K562 (cell line): ENCODE measurements around the gene TXNRD2. TPM values are rescaled to one million over a fixed set of nuclear protein-coding genes. Genes with fewer than 3 reads are reported as not detected.

Source experiments
- ATAC-seq: fragments of 200-7000 bp; cut with Tn5 transposase; 3 replicates; pipeline ENCODE4 v1.9.1; 2020; ENCODE audit warnings: moderate library complexity
- BruUV-seq: library from RNA; stranded (reverse); fragments of 400-500 nt; replicated peaks from 2 replicates; lab custom pipeline; 2021; lab: Mats Ljungman, UMichigan
- CTCF ChIA-PET: fragments of 300-600 bp; formaldehyde crosslinking; extraction: SDS; loops from one replicate; lab custom pipeline; 2021; ENCODE audit warnings: low intra/inter-chr PET ratio; lab: Yijun Ruan, JAX
- POLR2A ChIA-PET: fragments of 300-600, 350-650 bp; sonication (Branson Sonifier 250); formaldehyde crosslinking; extraction: SDS; loops from one replicate; lab custom pipeline; 2021; ENCODE audit warnings: antibody characterized with exemption, inconsistent platforms; lab: Yijun Ruan, JAX
- DNase-seq, 4 experiments: peaks; one replicate each; pipeline versions ENCODE4 v3.0.0 to v3.0.0-alpha.2; 2011 to 2018; ENCODE audit warnings: low spot score in 3 of 4, mixed read lengths in 3 of 4; ENCODE audit errors: extremely low read depth in 1 of 4
- FAIRE-seq: peaks from 2 replicates; lab custom pipeline; 2011; peaks lifted over from hg19 to GRCh38; lab: Jason Lieb, UNC
- H2AFZ ChIP-seq: 2 replicates; pipeline ENCODE4 v1.6.0; 2011; ENCODE audit warnings: low read depth, low read length, control low read depth, inconsistent platforms
- H3K27ac ChIP-seq: fragments of 200-600 bp; 3 replicates; pipeline ENCODE4 v1.8.0; 2011; ENCODE audit warnings: low read depth, mild to moderate bottlenecking, control low read depth, inconsistent platforms, low read length, moderate library complexity, mixed read lengths; ENCODE audit errors: extremely low read depth
- H3K27me3 ChIP-seq, 2 experiments: fragments of 300-600 bp in 1 of 2; 2 replicates in 1 of 2; 3 replicates in 1 of 2; pipeline versions ENCODE4 v1.6.0 to v1.8.0; 2011; ENCODE audit warnings: inconsistent platforms in 2 of 2, low read length in 2 of 2, mild to moderate bottlenecking in 1 of 2, mixed read lengths in 1 of 2, moderate library complexity in 1 of 2; ENCODE audit not compliant: control insufficient read depth in 2 of 2, insufficient read depth in 2 of 2
- H3K36me3 ChIP-seq: fragments of 300-600 bp; 3 replicates; pipeline ENCODE4 v1.8.0; 2011; ENCODE audit warnings: mild to moderate bottlenecking, low read length, inconsistent platforms; ENCODE audit not compliant: control insufficient read depth, insufficient read depth
- H3K4me1 ChIP-seq, 2 experiments: fragments of 200-600 bp in 1 of 2; replicated peaks in 1 of 2; 2 replicates in 1 of 2; 3 replicates in 1 of 2; pipeline versions ENCODE4 v1.5.1 to v1.8.0; 2011; ENCODE audit warnings: inconsistent platforms in 2 of 2, low read length in 2 of 2, mild to moderate bottlenecking in 1 of 2, mixed read lengths in 1 of 2, moderate library complexity in 1 of 2; ENCODE audit not compliant: control insufficient read depth in 2 of 2, insufficient read depth in 2 of 2
- H3K4me2 ChIP-seq: 2 replicates; pipeline ENCODE4 v1.6.1; 2011; ENCODE audit warnings: low read length, control low read depth, inconsistent platforms, mixed read lengths; ENCODE audit not compliant: insufficient read depth
- H3K4me3 ChIP-seq: fragments of 200-600 bp; sonication (generic), shearing (Covaris generic); 2 replicates; pipeline ENCODE4 v1.5.1; 2016; ENCODE audit warnings: control low read depth, inconsistent platforms
- H3K79me2 ChIP-seq: fragments of 200-600 bp; 3 replicates; pipeline ENCODE4 v1.8.0; 2011; ENCODE audit warnings: low read length, inconsistent platforms; ENCODE audit not compliant: control insufficient read depth, insufficient read depth
- H3K9ac ChIP-seq, 2 experiments: 2 replicates each; pipeline versions ENCODE4 v1.6.0 to v1.6.1; 2011; ENCODE audit warnings: low read depth in 2 of 2, low read length in 2 of 2, control low read depth in 1 of 2, inconsistent platforms in 1 of 2, mild to moderate bottlenecking in 1 of 2, mixed read lengths in 1 of 2; ENCODE audit not compliant: insufficient read depth in 1 of 2
- H3K9me1 ChIP-seq: one replicate; pipeline ENCODE4 v1.6.0; 2011; ENCODE audit warnings: inconsistent platforms, mild to moderate bottlenecking, low read length, moderate library complexity; ENCODE audit not compliant: control insufficient read depth, insufficient read depth
- H3K9me3 ChIP-seq: replicated peaks from 2 replicates; pipeline ENCODE4 v1.5.1; 2011; ENCODE audit warnings: low read depth, low read length, inconsistent platforms; ENCODE audit not compliant: control insufficient read depth, insufficient read depth
- H4K20me1 ChIP-seq: replicated peaks from 2 replicates; pipeline ENCODE4 v1.6.1; 2011; ENCODE audit warnings: low read length, inconsistent platforms, mixed read lengths; ENCODE audit not compliant: control insufficient read depth, insufficient read depth
- BCOR ChIP-seq: fragments of 450-650 bp; IDR thresholded peaks from 2 replicates; pipeline ENCODE4 v1.6.1; 2016
- KAT8 ChIP-seq: fragments of 450-650 bp; IDR thresholded peaks from 2 replicates; pipeline ENCODE4 v1.6.1; 2016; ENCODE audit warnings: low read depth, mild to moderate bottlenecking
- KDM1A ChIP-seq, 2 experiments: fragments of 450-650 bp; IDR thresholded peaks; 2 replicates each; pipeline ENCODE4 v1.6.1; 2016; ENCODE audit warnings: mild to moderate bottlenecking in 2 of 2
- RBM25 ChIP-seq: fragments of 200-400 bp; formaldehyde crosslinking; IDR thresholded peaks from 2 replicates; pipeline ENCODE4 v1.6.1; 2018; ENCODE audit warnings: low read length, low read depth, moderate library complexity; ENCODE audit not compliant: severe bottlenecking
- TSC22D4 ChIP-seq: fragments of 450-650 bp; IDR thresholded peaks from 2 replicates; pipeline ENCODE4 v1.6.1; 2016; ENCODE audit warnings: missing genetic modification characterization, missing biosample characterization, control low read depth
- ZC3H4 ChIP-seq: sonication (generic); formaldehyde crosslinking; IDR thresholded peaks from 2 replicates; pipeline ENCODE4 v1.9.0; 2021; ENCODE audit warnings: missing genetic modification reagents, borderline replicate concordance
- ZNF121 ChIP-seq: sonication (generic); formaldehyde crosslinking; conservative IDR thresholded peaks from 2 replicates; pipeline ENCODE4 v1.8.0; 2022; ENCODE audit warnings: missing genetic modification reagents
- ZNF217 ChIP-seq: sonication (generic); formaldehyde crosslinking; IDR thresholded peaks from 2 replicates; pipeline ENCODE4 v1.8.0; 2022; ENCODE audit warnings: mild to moderate bottlenecking, missing genetic modification reagents
- ZNF239 ChIP-seq: fragments of 250-450 bp; sonication (Bioruptor Pico); IDR thresholded peaks from 2 replicates; pipeline ENCODE4 v1.4.0; 2020; ENCODE audit warnings: mild to moderate bottlenecking
- WGBS: fragments of 100-300 bp; shearing (Covaris generic); methylation state at CpG from one replicate; pipeline ENCODE4 v1.1.6; 2016; ENCODE audit warnings: low coverage, mixed read lengths; ENCODE audit not compliant: insufficient coverage; ENCODE audit errors: missing lambda C conversion rate; 5-methylcytosine and 5-hydroxymethylcytosine counted together
- in situ Hi-C: fragments of 300-500 bp; cut with MboI; formaldehyde crosslinking; loops from 4 replicates; pipeline ENCODE4 v1.15.0; 2018; ENCODE audit warnings: inconsistent platforms, mixed read lengths
- intact Hi-C: fragments of 100-400 bp; cut with micrococcal nuclease; formaldehyde crosslinking; loops from 2 replicates; pipeline ENCODE4 v1.14.2; 2022
- polyA plus RNA-seq, 8 experiments: library from polyadenylated mRNA; depleted of rRNA in 4 of 8; stranded (reverse) in 5 of 8; unstranded in 3 of 8; fragments of >200 nt; fragmentation: Nextera tagmentation in 2 of 8; fragmentation: Illumina TruSeq in 1 of 8; extraction: Ambion mirVana in 2 of 8; extraction: Trizol in 1 of 8; gene quantifications; 2 replicates each; pipeline versions ENCODE4 v1.2.1 to v1.2.3, GENCODE V29; 2011 to 2014; ENCODE audit warnings: inconsistent platforms in 1 of 8, missing spikeins in 1 of 8
- total RNA-seq, 7 experiments: library from RNA; depleted of rRNA in 6 of 7; stranded (reverse); fragments of >200 nt in 6 of 7; fragmentation: Illumina TruSeq in 2 of 7; extraction: Trizol in 2 of 7; gene quantifications; 2 replicates each; pipeline versions ENCODE4 v1.2.1 to v1.2.3, GENCODE V29; 2011 to 2021; ENCODE audit warnings: low replicate concordance in 1 of 7
- TF ChIP-seq, protein P1 (sequence below): sonication (generic); formaldehyde crosslinking; IDR thresholded peaks from 2 replicates; pipeline ENCODE4 v1.8.1; 2023; ENCODE audit warnings: mild to moderate bottlenecking, missing genetic modification reagents
- TF ChIP-seq, protein P2 (sequence below): IDR thresholded peaks from 2 replicates; pipeline ENCODE4 v1.6.1; 2014; ENCODE audit warnings: antibody characterized with exemption
- TF ChIP-seq, protein P3 (sequence below): fragments of 450-650 bp; IDR thresholded peaks from 2 replicates; pipeline ENCODE4 v1.6.1; 2016; ENCODE audit warnings: borderline replicate concordance

TXNRD2 gene
- total and polyA plus RNA-seq, 9 of the 15 experiments (the other 6 are each of a cell fraction or from before 2014, with no cell fraction given) = 3.3 to 80.2 (median 49.4) TPM

DNA sequence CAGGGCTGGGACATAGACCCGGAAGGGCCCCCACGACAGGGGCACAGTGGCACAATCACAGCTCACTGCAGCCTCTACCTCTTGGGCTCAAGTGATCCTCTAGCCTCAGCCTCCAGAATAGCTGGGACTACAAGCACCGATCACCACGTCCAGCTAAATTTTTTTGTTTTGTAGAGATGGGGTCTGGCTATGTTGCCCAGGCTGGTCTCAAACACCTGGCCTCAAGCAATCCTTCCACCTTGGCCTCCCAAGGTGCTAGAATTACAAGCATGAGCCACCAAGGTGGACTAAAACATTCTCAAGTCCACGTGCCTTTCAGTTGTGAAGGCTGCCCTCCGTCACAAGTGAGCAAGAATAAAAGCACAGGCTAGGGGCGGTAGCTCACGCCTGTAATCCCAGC lies 10.1 kb downstream of the TXNRD2 start:
- no peak overlapping the region for H2AFZ ChIP-seq
- no peak overlapping the region for H3K4me2 ChIP-seq
- no peak overlapping the region for H3K4me3 ChIP-seq
- FAIRE-seq (no peak), DNase-seq (no peak), ATAC-seq (no peak)
- in situ Hi-C loops = no loop called here
- TF ChIP-seq TSC22D4 (tag) (peak; percentile 75; the same call in 1 of the 2 replicates), ZNF217 (CRISPR knock-in tag) (0 out of 2 replicates have a peak, but pooled peaks have one; percentile 60), BCOR (peak; percentile 71), KDM1A (IDR thresholded peaks at IDR 0.05) (0 out of 4 replicates have a peak, but pooled peaks of 1 of the 2 experiments have one; percentile 8), ZNF121 (peak; percentile 100), KAT8 (no peak), RBM25 (peak; percentile 51), ZC3H4 (0 out of 2 replicates have a peak, but pooled peaks have one; percentile 36), ZNF239 (CRISPR knock-in tag) (no peak)
- TF ChIP-seq, protein P1, sequence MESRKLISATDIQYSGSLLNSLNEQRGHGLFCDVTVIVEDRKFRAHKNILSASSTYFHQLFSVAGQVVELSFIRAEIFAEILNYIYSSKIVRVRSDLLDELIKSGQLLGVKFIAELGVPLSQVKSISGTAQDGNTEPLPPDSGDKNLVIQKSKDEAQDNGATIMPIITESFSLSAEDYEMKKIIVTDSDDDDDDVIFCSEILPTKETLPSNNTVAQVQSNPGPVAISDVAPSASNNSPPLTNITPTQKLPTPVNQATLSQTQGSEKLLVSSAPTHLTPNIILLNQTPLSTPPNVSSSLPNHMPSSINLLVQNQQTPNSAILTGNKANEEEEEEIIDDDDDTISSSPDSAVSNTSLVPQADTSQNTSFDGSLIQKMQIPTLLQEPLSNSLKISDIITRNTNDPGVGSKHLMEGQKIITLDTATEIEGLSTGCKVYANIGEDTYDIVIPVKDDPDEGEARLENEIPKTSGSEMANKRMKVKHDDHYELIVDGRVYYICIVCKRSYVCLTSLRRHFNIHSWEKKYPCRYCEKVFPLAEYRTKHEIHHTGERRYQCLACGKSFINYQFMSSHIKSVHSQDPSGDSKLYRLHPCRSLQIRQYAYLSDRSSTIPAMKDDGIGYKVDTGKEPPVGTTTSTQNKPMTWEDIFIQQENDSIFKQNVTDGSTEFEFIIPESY (CRISPR knock-in tag) = peak; percentile 75
- TF ChIP-seq, protein P2, sequence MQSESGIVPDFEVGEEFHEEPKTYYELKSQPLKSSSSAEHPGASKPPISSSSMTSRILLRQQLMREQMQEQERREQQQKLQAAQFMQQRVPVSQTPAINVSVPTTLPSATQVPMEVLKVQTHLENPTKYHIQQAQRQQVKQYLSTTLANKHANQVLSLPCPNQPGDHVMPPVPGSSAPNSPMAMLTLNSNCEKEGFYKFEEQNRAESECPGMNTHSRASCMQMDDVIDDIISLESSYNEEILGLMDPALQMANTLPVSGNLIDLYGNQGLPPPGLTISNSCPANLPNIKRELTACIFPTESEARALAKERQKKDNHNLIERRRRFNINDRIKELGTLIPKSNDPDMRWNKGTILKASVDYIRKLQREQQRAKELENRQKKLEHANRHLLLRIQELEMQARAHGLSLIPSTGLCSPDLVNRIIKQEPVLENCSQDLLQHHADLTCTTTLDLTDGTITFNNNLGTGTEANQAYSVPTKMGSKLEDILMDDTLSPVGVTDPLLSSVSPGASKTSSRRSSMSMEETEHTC = no peak
- TF ChIP-seq, protein P3, sequence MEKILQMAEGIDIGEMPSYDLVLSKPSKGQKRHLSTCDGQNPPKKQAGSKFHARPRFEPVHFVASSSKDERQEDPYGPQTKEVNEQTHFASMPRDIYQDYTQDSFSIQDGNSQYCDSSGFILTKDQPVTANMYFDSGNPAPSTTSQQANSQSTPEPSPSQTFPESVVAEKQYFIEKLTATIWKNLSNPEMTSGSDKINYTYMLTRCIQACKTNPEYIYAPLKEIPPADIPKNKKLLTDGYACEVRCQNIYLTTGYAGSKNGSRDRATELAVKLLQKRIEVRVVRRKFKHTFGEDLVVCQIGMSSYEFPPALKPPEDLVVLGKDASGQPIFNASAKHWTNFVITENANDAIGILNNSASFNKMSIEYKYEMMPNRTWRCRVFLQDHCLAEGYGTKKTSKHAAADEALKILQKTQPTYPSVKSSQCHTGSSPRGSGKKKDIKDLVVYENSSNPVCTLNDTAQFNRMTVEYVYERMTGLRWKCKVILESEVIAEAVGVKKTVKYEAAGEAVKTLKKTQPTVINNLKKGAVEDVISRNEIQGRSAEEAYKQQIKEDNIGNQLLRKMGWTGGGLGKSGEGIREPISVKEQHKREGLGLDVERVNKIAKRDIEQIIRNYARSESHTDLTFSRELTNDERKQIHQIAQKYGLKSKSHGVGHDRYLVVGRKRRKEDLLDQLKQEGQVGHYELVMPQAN = no peak
- peaks cover 5% of the 10 kb centered on the region; the same call in 1 of the 3 replicates for H3K36me3 ChIP-seq
- 73% methylated on average over 8 of the region's 8 CpGs for WGBS
- peaks cover 4% of the 10 kb centered on the region; the same call in 1 of the 2 replicates for H4K20me1 ChIP-seq
- no TSS peak for BruUV-seq
- H3K4me1 ChIP-seq = peaks cover 2 to 19% of the 10 kb centered on the region in 2 experiments; a peak in 3 of 5 replicates
- intact Hi-C loops = no loop called here
- POLR2A ChIA-PET = interaction anchor here (0.6 to 2.0 kb wide), 10 partner anchors 9 to 231 kb away, joined by 3 to 14 read pairs (median 4); partner anchors contain the start of genes COMT and TXNRD2
- peaks cover 8% of the 10 kb centered on the region for H3K9me1 ChIP-seq
- no peak overlapping the region for H3K9ac ChIP-seq
- H3K27ac ChIP-seq = no peak overlapping the region
- CTCF ChIA-PET = no interaction called here
- peaks cover 14% of the 10 kb centered on the region for H3K9me3 ChIP-seq
- H3K79me2 ChIP-seq = no peaks in the 10 kb centered on the region
- no peaks in the 10 kb centered on the region for H3K27me3 ChIP-seq
